Activated naive CD4-positive, alpha-beta T cell treated with anti-CD3 and anti-CD28 coated beads, Interleukin-2, amount 10 ng/mL, durations not matched to agents 7 days and 5 days (primary cell): Measurements from ENCODE around the gene EFCAB6.

Experiments
- CTCF ChIA-PET: fragments of 350-600 bp; sonication (Branson Sonifier 250); formaldehyde crosslinking; loops from one replicate; lab custom pipeline; 2021; ENCODE audit warnings: antibody characterized with exemption; lab: Charles Lee
- DNase-seq: peaks from one replicate; pipeline ENCODE4 v3.0.0-alpha.2; 2020
- H3K27ac Mint-ChIP-seq: one replicate; pipeline ENCODE4 v1.8.0; 2021; ENCODE audit warnings: mild to moderate bottlenecking, moderate library complexity, mixed read lengths
- H3K27me3 Mint-ChIP-seq: one replicate; pipeline ENCODE4 v1.8.0; 2021; ENCODE audit warnings: mild to moderate bottlenecking, mixed read lengths
- H3K36me3 Mint-ChIP-seq: one replicate; pipeline ENCODE4 v1.8.0; 2021; ENCODE audit warnings: mixed read lengths
- H3K4me1 Mint-ChIP-seq: one replicate; pipeline ENCODE4 v1.8.0; 2021; ENCODE audit warnings: mixed read lengths
- H3K4me3 Mint-ChIP-seq: one replicate; pipeline ENCODE4 v1.8.0; 2021; ENCODE audit warnings: mild to moderate bottlenecking, moderate library complexity, mixed read lengths
- H3K9me3 Mint-ChIP-seq: one replicate; pipeline ENCODE4 v1.8.0; 2021; ENCODE audit warnings: mixed read lengths

The EFCAB6 gene

DNA sequence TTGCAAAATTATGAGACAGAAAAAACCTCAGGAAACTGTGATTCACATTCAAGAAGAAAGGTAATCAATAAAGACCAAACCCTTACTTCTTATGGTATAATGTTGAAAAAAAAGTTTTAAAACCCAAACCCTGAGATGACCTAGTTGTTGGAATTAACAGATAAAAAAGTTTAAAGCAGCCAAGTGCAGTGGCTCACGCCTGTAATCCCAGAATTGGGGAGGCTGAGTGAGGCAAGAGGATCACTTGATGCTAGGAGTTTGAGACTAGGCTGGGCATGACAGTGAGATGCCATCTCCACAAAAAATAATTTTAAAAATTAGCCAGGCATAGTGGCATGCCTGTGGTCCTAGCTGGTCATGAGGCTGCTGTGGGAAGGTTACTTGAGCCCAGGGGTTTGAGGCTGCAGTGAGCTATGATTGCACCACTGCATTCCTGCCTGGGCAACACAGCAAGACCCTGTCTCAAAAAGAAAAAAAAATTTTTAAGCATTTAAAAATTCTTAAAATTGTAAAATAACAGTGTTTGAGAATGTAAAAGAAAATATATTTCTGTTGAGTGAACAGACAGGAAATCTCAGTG is 85.1 kb downstream of the EFCAB6 start:
- DNase-seq = no peak
- no peak overlapping the region for H3K27ac Mint-ChIP-seq
- no peaks in the 10 kb centered on the region for H3K36me3 Mint-ChIP-seq
- CTCF ChIA-PET = no interaction called here
- no peaks in the 10 kb centered on the region for H3K9me3 Mint-ChIP-seq
- no peak overlapping the region for H3K4me3 Mint-ChIP-seq
- peaks cover 8% of the 10 kb centered on the region for H3K27me3 Mint-ChIP-seq
- H3K4me1 Mint-ChIP-seq = peaks cover 5% of the 10 kb centered on the region

DNA sequence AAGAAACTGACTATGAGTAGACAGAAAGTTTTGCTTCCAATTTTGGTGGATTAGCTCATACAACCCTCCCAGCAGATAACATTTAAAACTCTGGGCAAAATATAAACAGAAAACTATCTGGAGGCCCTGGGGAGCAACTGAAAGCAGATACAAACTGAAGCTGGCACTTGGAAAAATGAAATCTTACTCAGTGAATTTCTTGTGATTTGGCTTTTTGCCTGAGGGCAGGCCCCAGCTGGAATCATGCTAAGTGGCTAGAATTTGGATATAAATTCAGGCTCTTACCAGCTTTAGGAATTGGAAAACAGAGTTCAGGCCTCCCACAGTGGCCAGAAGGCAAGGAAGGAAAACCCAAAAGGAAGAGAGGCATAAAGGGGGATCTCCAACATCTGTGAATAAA is 85.8 kb downstream of the EFCAB6 start:
- H3K27ac Mint-ChIP-seq = no peak overlapping the region
- peaks cover 5% of the 10 kb centered on the region for H3K4me1 Mint-ChIP-seq
- H3K9me3 Mint-ChIP-seq = no peaks in the 10 kb centered on the region
- H3K36me3 Mint-ChIP-seq = no peaks in the 10 kb centered on the region
- peaks cover 8% of the 10 kb centered on the region for H3K27me3 Mint-ChIP-seq
- CTCF ChIA-PET = no interaction called here
- no peak overlapping the region for H3K4me3 Mint-ChIP-seq
- no peak for DNase-seq

DNA sequence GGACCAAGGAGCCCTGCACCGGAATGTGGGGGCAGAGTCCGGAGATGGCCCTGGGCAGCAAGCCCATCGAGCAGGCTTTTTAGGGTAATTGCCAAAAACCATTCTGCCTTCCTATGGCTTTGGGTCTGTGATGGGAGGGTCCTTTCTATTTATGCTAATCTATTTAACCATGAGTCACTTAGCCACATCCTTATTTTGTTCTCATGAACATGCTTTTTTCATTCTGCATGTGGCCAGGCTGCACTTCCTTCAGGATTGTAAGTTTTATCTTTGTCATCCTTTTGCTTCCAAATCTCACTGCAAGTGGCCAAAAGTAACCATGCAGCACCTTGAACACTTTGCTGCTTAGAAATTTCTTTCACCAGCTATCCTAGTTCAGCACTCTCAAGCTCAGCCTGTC is 88.3 kb downstream of the EFCAB6 start:
- H3K4me3 Mint-ChIP-seq = no peak overlapping the region
- H3K27ac Mint-ChIP-seq = no peak overlapping the region
- no peaks in the 10 kb centered on the region for H3K9me3 Mint-ChIP-seq

DNA sequence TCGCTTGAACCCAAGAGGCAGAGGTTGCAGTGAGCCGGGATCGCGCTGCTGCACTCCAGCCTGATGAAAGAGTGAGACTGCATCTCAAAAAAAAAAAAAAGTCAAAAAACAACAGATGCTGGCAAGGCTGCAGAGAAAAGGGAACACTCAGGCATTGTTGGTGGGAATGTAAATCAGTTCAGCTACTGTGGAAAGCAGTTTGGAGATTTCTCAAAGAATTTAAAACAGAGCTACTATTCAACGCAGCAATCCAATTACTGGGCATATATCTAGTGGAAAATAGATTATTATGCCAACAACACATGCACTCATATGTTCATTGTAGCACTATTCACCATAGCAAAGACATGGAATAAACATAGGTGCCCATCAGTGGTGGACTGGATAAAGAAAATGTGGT is 89.7 kb downstream of the EFCAB6 start:
- DNase-seq = no peak
- no peaks in the 10 kb centered on the region for H3K9me3 Mint-ChIP-seq
- peaks cover 5% of the 10 kb centered on the region for H3K27me3 Mint-ChIP-seq
- CTCF ChIA-PET = interaction anchor here (0.7 kb wide), 1 partner anchor 40 kb away, joined by 3 read pairs; no protein-coding TSS in a partner anchor
- H3K4me3 Mint-ChIP-seq = no peak overlapping the region
- H3K27ac Mint-ChIP-seq = no peak overlapping the region
- H3K4me1 Mint-ChIP-seq = peaks cover 5% of the 10 kb centered on the region
- H3K36me3 Mint-ChIP-seq = no peaks in the 10 kb centered on the region

More for the DNA sequence above, 88.3 kb downstream of the EFCAB6 start:
- DNase-seq = no peak
- peaks cover 5% of the 10 kb centered on the region for H3K4me1 Mint-ChIP-seq
- CTCF ChIA-PET = no interaction called here
- H3K36me3 Mint-ChIP-seq = no peaks in the 10 kb centered on the region
- H3K27me3 Mint-ChIP-seq = peaks cover 6% of the 10 kb centered on the region

DNA sequence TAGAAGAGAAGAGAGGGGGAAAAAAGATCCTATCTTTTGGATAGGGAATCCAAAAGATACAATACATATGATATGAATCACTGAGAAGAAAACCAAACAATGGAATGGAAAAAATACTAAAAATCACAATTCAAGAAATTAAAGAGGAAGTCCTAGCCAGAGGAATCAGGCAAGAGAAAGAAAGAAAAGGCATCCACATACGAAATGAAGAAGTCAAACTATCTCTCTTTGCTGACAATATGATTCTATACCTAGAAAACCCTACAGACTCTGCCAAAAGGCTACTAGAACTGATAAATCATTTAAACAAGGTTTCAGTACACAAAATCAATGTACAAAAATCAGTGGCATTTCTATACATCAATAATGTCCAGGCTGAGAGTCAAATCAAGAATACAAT is 91.4 kb downstream of the EFCAB6 start:
- Mint-ChIP-seq H3K9me3 (no peaks in the 10 kb centered on the region), H3K27me3 (peaks cover 5% of the 10 kb centered on the region), H3K27ac (no peak overlapping the region), H3K4me1 (peaks cover 5% of the 10 kb centered on the region), H3K4me3 (no peak overlapping the region), H3K36me3 (no peaks in the 10 kb centered on the region)
- CTCF ChIA-PET = no interaction called here
- DNase-seq = no peak

DNA sequence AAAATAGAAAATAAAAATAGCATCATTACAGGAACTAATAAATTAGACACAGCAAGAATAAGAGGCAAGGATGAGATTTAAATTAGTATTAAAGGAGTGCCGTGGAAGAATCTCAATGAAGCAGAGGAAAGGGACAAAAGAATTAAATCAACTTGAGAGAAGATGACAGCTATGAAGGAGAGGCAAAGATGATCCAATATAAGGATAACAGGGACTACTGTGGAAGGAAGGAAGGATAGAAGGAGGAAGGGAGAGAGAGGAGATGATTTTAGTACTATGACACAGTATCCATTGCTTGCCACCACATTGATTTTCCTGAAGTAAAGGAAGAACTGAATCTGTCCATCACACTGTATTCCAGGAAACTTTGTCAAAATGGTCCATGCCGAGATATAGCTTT is 98.0 kb downstream of the EFCAB6 start:
- H3K27me3 Mint-ChIP-seq = no peaks in the 10 kb centered on the region
- CTCF ChIA-PET = no interaction called here
- no peak overlapping the region for H3K4me3 Mint-ChIP-seq
- H3K36me3 Mint-ChIP-seq = no peaks in the 10 kb centered on the region
- no peak for DNase-seq
- H3K27ac Mint-ChIP-seq = no peak overlapping the region
- no peaks in the 10 kb centered on the region for H3K9me3 Mint-ChIP-seq
- no peaks in the 10 kb centered on the region for H3K4me1 Mint-ChIP-seq

DNA sequence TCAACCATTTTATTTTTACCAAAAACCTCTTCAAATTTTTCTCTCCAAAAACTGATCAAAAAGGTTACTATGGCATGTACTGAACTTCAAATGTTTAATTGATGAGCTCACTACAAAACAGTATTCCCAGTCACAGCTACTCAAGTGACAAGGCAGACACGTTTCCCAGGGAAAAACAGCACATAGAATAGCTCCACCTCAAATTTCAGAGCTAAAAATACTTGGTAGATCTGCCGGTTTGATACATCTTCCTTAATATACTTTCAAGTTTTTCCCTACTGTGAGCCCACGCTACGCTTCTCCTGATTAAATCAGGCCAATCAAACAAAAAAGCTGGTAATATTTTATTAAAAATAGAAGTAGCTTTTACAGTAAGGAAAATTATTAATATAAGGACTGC is 100.4 kb downstream of the EFCAB6 start:
- no peak for DNase-seq
- Mint-ChIP-seq H3K9me3 (no peaks in the 10 kb centered on the region), H3K27ac (no peak overlapping the region), H3K4me1 (no peaks in the 10 kb centered on the region), H3K4me3 (no peak overlapping the region), H3K27me3 (no peaks in the 10 kb centered on the region), H3K36me3 (no peaks in the 10 kb centered on the region)
- CTCF ChIA-PET = no interaction called here

DNA sequence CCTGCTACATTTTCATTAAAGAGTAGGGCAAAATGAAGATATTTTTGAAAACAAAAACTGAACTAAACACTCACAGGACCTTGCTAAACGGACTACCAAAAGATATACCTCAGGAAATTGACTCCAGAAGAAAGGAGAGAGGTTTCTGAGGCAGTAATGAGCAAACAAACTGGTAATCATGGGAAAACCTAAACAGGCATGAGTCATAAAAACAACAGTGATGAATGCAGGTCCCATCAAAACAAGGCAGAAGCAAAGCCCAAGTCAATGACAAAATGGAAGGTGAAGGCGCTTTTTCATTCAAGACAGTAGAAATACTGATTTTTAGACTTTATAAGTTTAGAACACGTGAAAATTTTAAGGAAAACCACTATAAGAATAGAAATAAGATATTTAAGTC is 104.5 kb downstream of the EFCAB6 start:
- H3K4me3 Mint-ChIP-seq = no peak overlapping the region

DNA sequence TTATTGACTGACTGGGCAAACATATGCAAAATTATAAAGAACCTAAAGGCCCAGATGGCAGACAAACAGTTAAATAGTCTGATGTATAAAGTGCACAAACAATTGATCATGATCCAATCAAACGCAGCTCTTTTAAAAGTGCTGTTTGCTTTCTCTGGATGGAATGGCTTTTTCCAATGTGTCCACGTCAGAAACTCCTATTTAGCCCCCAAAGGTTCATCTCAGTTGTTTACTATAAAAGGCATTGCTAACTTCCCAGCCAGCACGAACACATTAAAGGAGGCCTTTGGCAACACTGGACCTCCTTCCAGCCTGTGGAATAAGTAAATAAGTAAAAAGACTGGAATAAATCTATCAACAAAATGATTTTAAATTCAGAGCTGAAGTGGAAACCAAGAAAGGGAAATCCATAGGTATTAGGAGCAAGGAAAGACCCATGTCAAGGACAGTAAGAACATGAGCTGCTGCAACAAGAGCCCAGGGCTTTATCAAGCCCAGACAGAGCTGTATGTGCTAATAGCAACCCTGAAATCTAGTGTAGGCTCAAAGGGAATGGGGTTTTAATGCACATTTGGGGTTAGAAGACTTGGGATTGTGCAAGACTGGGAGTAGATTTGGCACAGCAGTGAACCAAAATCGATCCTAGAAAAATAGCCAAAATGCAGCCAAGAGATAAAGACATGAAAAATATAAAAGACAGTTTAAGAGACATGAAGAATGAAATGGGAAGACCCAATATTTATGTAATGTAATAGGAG is 105.4 kb downstream of the EFCAB6 start:
- Mint-ChIP-seq H3K27ac (no peak overlapping the region), H3K9me3 (peaks cover 11% of the 10 kb centered on the region), H3K4me1 (no peaks in the 10 kb centered on the region), H3K4me3 (no peak overlapping the region), H3K27me3 (no peaks in the 10 kb centered on the region), H3K36me3 (no peaks in the 10 kb centered on the region)
- CTCF ChIA-PET = no interaction called here
- no peak for DNase-seq

More for the DNA sequence above, 104.5 kb downstream of the EFCAB6 start:
- Mint-ChIP-seq H3K4me1 (no peaks in the 10 kb centered on the region), H3K9me3 (peaks cover 11% of the 10 kb centered on the region), H3K36me3 (no peaks in the 10 kb centered on the region), H3K27ac (no peak overlapping the region), H3K27me3 (no peaks in the 10 kb centered on the region)
- CTCF ChIA-PET = no interaction called here
- no peak for DNase-seq

DNA sequence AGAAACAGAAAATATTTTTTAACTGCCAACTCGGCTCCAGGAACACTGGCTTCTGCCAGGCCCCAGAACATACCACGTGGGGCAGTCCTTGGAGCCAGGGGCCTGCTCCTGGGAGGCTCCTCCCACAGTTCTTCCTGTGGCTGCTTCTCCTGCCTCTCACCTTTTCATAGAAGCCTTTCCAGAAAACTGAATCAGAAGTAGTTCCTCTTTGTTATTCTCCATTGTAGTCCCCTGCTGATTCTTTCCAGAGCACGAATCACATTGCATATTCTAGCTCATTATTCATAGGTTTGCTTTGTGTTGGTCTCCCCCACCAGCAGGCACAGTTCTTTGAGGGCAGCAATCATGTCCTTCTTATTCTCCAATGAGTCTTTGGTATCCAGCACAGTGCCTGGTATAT is 106.0 kb downstream of the EFCAB6 start:
- Mint-ChIP-seq H3K27me3 (no peaks in the 10 kb centered on the region), H3K9me3 (peaks cover 11% of the 10 kb centered on the region), H3K36me3 (no peaks in the 10 kb centered on the region), H3K27ac (no peak overlapping the region), H3K4me1 (no peaks in the 10 kb centered on the region), H3K4me3 (no peak overlapping the region)
- DNase-seq = no peak
- CTCF ChIA-PET = no interaction called here

DNA sequence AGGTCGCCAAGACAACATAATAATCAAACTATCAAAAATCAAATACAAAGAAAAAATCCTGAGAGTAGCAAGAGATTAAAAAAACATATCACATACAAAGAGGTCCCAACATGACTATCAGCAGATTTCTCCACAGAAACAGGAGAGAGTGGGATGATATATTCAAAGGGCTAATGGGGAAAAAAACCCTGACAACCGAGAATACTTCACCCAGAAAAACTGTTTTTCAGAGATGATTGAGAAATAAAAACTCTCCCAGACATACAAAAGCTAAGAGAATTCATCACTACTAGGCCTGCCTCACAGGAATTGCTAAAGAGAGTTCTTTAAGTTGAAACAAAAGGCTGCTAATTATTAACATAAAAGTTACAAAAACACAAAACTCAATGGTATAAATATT is 108.1 kb downstream of the EFCAB6 start:
- CTCF ChIA-PET = no interaction called here
- DNase-seq = no peak
- Mint-ChIP-seq H3K27me3 (no peaks in the 10 kb centered on the region), H3K36me3 (no peaks in the 10 kb centered on the region), H3K27ac (no peak overlapping the region), H3K9me3 (peaks cover 11% of the 10 kb centered on the region), H3K4me3 (no peak overlapping the region), H3K4me1 (no peaks in the 10 kb centered on the region)

DNA sequence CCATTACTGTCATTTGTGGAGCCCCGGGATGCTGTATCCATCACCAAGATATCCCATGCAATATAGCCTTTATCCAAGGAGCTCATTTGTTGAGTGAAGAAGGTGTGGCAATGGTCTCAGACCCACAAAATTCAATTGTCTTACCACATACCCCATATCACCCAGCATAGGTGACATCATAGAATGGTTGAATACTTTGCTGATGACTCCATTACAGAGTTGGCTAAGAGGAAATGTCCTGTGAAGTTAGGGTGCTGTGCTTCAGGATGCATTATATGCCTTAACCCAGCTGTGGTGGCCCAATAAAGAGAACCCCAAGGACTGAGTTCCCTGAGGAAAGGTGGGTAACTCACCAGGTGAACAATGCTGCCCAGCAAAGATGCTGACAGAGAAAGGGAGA is 113.7 kb downstream of the EFCAB6 start:
- CTCF ChIA-PET = interaction anchor here (0.7 kb wide), 1 partner anchor 47 kb away, joined by 3 read pairs; no protein-coding TSS in a partner anchor
- H3K27me3 Mint-ChIP-seq = no peaks in the 10 kb centered on the region

DNA sequence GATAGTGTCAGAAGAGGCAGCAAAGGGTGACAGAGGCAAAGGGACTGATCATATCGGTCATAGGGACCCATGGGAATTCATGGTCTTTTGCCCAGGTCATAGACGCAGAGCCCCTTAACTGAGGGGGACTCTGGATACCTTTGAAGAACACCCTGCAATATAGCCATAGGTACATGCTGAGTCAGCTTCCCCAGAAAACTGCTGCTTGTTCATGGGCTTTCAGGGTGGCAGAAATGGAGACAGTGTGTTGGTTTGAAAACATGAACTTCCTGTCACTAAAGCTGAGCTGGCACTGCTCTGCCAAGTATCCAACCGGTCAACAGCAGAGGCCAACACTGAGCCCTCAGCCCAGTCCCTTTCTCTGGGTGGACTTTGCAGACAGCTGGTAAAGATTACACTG is 114.2 kb downstream of the EFCAB6 start:
- no peaks in the 10 kb centered on the region for H3K9me3 Mint-ChIP-seq
- H3K27ac Mint-ChIP-seq = no peak overlapping the region
- no peak for DNase-seq
- no peaks in the 10 kb centered on the region for H3K4me1 Mint-ChIP-seq
- H3K27me3 Mint-ChIP-seq = no peaks in the 10 kb centered on the region
- no peaks in the 10 kb centered on the region for H3K36me3 Mint-ChIP-seq
- CTCF ChIA-PET = no interaction called here
- no peak overlapping the region for H3K4me3 Mint-ChIP-seq

More for the DNA sequence above, 113.7 kb downstream of the EFCAB6 start:
- no peak overlapping the region for H3K4me3 Mint-ChIP-seq
- no peak overlapping the region for H3K27ac Mint-ChIP-seq
- no peaks in the 10 kb centered on the region for H3K36me3 Mint-ChIP-seq
- no peak for DNase-seq
- no peaks in the 10 kb centered on the region for H3K4me1 Mint-ChIP-seq
- no peaks in the 10 kb centered on the region for H3K9me3 Mint-ChIP-seq

DNA sequence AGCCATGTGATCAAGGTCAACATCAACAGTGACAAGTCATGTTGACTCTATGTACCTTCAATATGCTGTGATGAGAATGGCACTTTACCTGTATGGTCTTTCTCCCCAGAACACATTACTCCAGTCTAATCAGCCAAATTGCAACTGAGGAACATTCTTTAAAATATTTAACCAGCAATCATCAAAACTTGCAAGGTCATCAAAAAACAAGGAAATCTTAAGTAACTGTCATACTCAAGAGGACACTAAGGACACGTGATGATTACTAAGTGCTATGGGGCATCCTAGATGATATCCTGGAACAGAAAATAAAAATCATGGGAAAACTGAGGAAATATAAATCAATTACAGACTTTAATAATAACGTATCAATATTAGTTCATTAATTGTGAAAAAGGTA is 118.9 kb downstream of the EFCAB6 start:
- no peaks in the 10 kb centered on the region for H3K4me1 Mint-ChIP-seq
- peaks cover 4% of the 10 kb centered on the region for H3K27me3 Mint-ChIP-seq
- H3K9me3 Mint-ChIP-seq = no peaks in the 10 kb centered on the region
- H3K4me3 Mint-ChIP-seq = no peak overlapping the region
- DNase-seq = no peak
- H3K27ac Mint-ChIP-seq = no peak overlapping the region
- CTCF ChIA-PET = no interaction called here
- no peaks in the 10 kb centered on the region for H3K36me3 Mint-ChIP-seq

DNA sequence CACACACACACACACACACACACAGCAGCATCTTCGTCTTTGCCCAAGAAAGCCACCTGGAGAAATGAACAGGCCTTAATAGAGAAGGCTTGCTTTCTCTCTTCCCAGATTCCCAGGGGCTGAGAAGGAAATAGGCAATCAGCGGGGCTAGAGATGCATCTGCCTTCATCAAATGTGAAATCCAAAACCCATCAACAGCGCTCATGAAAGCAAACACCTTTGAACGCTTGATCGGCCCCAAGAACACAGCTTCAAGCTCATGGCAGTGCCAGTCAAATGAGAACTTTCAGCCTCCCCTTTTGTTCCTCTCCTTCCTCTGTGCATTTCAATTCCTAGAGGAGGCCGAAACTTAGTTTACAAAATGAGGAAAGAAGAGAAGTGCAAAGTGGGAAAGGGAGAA is 122.7 kb downstream of the EFCAB6 start:
- Mint-ChIP-seq H3K27me3 (peaks cover 8% of the 10 kb centered on the region), H3K4me3 (no peak overlapping the region), H3K27ac (no peak overlapping the region), H3K36me3 (no peaks in the 10 kb centered on the region), H3K9me3 (no peaks in the 10 kb centered on the region), H3K4me1 (no peaks in the 10 kb centered on the region)
- DNase-seq = no peak
- CTCF ChIA-PET = no interaction called here
